HK-2 (cell line): ENCODE results near the gene CDHR2.
"Not testable (repeated sequence)": the region's sequence is repeated elsewhere in the genome, so short reads cannot be mapped to it uniquely, and the experiment has no call there.

Experiments
- DNase-seq: peaks from one replicate; pipeline ENCODE4 v3.0.0-alpha.2; 2018; ENCODE audit not compliant: unreplicated experiment

CDHR2 gene

DNA sequence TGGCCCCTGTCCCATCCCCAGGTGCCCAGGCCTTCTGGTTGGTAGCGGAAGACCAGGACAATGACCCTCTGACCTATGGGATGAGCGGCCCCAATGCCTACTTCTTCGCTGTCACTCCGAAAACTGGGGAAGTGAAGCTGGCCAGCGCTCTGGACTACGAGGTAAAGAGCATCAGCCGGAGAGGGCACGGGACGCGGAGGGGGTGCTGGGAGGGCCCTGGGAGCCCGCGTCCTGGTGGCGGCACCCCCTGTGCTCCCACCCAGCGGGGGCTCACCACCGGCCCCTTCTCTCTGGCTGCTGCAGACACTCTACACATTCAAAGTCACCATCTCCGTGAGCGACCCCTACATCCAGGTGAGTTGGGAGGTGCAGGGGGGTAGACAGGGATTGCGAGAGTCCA, 19.5 kb downstream of the CDHR2 start:
- no peak for DNase-seq

DNA sequence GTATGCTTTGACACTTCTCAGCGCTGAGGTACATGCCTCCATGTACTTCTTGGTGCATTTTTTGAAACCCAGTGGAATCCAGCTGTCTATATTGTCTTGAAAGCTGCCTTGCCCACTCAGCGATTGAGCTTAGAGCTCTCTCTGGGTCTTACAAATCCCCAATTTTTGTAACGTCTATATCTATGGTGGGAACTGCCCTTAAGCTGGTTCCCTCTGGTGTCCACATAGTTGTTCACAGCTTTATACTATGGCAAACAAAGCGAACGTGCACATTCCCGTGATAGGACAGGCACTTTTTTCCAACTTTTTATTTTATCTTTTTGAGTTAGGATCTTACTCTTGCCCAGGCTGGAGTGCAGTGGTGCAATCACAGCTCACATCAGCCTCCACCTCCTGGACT, 20.9 kb downstream of the CDHR2 start:
- no peak for DNase-seq

DNA sequence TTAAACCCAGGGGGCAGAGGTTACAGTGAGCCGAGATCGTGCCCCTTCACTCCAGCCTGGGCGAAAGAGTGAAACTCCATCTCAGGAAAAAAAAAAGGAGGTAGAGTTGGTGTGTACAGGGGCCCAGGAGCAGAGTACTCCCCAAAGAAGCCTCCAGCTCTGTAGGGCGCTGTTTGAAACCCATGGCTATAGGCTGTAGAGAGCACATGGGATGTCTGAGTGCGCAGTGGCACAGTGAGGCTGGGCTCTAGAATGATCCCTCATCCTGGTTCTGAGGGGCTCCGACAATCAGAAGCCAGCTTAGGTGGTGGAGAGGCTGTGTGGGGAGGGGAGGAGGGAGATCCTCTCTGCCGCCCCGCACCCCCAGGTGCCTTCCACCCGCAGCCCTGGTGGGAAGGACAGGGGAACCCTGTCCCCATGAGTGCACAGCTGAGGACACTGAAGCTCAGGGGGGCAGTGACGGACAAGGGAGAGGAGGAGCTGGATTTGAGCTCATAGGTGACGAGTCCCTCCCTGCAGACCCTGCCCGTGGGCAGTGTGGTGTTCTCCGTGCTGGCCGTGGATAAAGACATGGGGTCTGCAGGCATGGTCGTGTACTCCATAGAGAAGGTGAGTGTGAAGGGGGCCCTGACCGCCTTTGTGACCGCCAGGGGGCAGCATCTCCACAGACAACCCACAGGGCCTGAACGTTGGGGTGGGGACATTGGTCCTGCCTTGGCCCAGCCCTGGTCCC, 24.6 kb downstream of the CDHR2 start:
- peak; percentile 59 for DNase-seq

DNA sequence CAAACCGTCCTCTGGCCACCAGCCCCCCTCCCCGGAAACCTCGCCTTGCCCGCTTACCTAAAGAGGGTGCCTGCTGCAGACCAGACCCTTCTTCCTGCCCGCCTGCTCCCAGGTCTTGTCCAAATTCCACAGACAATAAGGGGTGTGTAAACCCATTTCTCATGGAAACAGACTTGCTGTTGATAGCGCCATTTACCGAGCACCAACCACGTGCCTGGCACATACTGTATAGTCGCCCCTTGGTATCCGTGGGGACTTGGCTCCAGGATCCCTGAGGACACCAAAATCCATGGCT, 25.1 kb downstream of the CDHR2 start:
- DNase-seq, result no peak

DNA sequence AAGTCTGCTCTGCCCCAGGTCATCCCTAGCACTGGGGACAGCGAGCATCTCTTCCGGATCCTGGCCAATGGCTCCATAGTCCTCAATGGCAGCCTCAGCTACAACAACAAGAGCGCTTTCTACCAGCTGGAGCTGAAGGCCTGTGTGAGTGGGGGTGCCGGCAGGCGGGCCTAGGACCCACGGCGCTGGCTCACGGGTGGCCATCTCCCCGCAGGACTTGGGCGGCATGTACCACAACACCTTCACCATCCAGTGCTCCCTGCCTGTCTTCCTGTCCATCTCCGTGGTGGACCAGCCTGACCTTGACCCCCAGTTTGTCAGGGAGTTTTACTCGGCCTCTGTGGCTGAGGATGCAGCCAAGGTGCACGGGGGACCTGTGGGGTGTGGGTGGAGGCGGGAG, 25.9 kb downstream of the CDHR2 start:
- DNase-seq, result no peak

DNA sequence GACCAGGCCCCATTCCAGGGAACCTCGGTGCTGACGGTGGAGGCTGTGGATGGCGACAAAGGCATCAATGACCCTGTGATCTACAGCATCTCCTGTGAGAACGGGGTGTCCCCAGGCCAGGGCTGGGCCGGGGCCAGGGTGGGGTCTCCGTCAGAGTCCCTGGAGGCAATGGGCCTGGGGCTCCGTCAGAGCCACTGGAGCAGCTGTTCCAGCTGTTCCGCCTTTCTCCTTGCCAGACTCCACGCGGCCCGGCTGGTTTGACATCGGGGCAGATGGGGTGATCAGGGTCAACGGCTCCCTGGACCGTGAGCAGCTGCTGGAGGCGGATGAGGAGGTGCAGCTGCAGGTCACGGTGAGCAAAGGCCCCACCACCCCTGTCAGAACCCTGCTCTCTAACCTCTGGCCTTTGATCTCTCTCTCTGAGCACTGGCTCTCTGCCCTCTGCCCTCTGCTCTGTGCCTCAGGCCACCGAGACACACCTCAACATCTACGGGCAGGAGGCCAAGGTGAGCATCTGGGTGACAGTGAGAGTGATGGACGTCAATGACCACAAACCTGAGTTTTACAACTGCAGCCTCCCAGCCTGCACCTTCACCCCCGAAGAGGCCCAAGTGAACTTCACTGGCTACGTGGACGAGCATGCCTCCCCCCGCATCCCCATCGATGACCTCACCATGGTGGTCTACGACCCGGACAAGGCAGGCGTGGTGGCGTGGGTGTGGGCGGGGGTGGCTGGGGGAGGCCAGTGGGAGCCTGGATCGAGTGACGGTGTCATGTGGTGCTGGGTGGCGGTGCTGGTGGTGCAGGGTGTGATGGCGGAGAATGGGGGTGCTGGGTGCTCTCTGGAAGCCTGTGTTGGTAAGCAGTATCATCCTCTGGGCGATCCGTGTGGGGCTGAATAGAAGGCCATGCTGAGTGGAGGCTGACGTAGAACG, 26.6 kb downstream of the CDHR2 start:
- no peak for DNase-seq

DNA sequence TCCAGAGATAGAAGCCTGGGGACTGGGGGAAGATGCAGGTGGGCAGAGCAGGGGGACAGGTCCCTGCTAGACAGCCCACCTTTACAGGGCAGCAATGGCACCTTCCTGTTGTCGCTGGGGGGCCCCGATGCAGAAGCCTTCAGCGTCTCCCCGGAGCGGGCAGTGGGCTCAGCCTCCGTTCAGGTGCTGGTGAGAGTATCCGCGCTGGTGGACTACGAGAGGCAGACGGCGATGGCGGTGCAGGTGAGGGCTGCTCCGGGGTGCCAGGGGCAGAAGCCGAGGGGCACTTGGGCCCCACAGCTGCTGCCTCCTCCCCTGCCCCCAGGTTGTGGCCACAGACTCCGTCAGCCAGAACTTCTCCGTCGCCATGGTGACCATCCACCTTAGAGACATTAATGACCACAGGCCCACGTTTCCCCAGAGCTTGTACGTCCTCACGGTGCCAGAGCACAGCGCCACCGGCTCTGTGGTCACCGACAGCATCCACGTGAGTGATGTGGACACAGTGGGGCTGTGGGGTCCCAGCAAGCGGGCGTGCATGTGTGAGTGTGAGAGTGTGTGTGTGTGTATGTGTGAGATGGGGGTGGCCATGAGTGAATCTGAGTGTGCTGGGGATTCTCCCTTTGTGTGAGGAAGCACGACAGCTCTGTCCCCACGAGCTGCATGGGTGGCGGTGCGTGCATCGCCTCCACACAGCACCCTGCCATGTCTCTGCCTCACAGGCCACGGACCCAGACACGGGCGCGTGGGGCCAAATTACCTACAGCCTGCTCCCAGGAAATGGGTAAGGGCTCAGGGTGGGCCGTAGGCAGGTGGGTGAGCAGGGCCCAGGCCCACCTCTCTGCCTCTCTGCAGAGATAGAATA, 28.4 kb downstream of the CDHR2 start:
- no peak for DNase-seq

DNA sequence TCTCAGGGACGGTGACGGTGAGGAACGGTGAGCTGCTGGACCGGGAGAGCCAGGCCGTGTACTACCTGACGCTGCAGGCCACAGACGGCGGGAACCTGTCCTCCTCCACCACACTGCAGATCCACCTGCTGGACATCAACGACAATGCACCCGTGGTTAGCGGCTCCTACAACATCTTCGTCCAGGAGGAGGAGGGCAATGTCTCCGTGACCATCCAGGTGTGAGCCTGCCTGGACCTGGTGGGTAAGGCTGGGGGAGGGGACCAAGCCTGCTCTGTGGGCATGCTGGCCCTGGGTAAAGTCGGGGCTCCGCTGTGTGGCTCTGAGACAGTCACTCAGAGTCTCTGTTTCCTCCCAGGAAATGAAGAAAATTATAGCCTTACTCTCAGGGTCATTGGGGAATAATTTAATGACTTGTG, 29.3 kb downstream of the CDHR2 start:
- no peak for DNase-seq

DNA sequence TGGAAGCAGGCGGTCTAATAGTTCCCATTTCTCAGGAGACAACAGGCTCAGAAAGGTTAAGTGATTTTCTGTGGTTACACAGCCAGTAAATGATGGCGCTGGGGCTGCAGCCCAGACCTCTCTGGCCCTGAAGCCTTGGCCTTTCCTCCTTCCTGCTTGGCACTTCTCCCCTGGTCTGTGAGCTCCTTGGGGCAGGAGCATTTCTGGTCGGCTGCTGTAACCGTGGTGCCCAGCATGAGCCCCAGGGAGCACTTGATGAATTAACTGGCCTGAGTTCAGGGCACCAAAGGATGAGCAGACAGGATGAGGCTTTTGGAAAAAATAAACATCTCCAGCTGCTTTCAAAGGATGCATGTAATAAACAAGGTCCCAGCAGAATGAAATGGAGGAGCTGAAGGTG, 30.2 kb downstream of the CDHR2 start:
- DNase-seq, result no peak

DNA sequence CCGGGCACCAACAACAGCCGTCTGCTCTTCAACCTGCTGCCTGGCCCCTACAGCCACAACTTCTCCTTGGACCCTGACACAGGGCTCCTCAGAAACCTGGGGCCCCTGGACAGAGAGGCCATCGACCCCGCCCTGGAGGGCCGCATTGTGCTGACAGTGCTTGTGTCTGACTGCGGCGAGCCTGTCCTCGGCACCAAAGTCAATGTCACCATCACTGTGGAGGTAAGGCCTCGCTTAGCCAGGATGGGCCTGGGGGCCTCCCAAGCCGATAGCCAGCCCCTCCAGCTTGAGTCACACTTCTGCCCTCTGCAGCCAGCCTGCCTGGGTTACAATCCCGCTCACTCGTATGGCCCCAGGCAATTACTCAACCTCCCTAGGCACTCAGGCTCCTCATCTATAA, 32.2 kb downstream of the CDHR2 start:
- DNase-seq, result no peak

DNA sequence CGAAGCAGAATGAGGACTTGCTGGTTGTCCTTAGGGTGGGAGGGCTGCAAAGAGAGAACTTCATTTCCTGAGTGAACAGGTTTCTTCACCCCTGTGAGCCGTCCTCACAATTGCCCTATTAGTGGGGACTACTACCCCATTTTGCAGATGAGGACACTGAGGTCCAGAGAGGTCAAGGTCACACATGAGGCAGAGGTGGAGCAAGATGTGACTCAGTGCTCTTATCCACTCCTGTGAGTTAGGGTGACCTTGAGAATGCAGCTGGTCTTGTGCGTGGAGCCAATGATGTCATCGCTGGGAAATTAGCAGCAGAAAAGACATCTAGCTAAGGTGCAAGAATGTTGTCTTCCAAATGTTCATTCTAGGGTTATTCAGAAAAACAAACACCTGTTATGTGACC, 33.9 kb downstream of the CDHR2 start:
- DNase-seq, result no peak

DNA sequence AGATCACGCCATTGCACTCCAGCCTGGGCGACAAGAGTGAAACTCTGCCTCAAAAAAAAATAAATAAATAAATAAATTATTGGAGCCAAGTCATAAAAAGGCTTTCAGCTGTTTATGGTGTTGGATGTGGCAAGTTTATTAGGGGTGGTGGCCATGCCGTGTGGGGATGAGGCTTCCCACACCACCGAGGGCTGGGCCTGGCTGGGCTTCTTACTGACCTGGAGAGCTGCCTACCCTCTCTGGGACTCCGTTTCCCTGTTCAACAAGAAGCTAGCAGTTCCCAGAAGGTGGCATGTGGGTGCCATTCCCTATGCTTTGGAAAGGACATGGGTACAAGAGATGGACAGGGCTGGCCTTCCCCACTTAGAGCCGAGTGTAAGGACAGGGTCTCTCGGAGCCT, 38.3 kb downstream of the CDHR2 start:
- DNase-seq, result no peak

DNA sequence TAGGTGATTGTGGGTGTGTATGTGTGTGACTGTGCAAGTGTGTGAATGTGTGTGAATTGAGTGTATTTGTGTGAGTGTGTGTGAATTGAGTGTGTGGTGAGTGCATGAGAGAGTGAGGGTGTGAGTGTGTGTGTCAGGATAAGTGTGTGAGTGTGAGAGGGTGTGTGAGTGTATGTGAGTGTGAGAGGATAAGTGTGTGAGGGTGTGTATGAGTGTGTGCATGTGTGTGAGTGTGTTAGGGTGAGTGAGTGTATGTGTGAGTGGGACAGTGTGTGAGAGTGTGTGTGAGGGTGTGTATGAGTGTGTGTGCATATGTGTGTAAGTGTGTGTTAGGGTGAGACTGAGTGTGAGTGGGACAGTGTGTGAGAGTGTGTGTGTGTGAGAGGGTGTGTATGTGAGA, 39.2 kb downstream of the CDHR2 start:
- no peak for DNase-seq

DNA sequence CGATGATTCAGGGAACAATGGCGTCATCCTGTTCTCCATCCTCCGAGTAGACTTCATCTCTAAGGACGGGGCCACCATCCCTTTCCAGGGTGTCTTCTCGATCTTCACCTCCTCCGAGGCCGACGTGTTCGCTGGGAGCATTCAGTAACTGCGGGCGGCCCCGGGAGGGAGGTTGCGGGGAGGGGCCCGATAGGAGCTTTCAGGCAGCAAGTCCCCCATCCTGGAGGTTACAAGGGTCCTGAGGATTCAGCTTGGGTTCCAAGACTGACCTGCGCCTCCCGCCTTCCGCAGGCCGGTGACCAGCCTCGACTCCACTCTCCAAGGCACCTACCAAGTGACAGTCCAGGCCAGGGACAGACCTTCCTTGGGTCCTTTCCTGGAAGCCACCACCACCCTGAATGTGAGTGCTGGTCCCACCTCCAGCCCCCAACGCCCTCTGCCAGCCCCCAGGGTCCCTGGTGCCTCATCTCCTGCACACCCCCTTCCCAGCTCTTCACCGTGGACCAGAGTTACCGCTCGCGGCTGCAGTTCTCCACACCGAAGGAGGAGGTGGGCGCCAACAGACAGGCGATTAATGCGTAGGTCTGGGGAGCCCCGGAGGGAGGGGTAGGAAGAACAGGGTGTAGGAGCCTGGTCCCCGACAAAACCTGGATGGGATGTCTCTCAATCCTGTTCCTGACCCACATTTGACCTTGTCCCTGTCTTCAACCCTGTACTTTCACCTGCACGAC, 40.1 kb downstream of the CDHR2 start:
- no peak for DNase-seq

DNA sequence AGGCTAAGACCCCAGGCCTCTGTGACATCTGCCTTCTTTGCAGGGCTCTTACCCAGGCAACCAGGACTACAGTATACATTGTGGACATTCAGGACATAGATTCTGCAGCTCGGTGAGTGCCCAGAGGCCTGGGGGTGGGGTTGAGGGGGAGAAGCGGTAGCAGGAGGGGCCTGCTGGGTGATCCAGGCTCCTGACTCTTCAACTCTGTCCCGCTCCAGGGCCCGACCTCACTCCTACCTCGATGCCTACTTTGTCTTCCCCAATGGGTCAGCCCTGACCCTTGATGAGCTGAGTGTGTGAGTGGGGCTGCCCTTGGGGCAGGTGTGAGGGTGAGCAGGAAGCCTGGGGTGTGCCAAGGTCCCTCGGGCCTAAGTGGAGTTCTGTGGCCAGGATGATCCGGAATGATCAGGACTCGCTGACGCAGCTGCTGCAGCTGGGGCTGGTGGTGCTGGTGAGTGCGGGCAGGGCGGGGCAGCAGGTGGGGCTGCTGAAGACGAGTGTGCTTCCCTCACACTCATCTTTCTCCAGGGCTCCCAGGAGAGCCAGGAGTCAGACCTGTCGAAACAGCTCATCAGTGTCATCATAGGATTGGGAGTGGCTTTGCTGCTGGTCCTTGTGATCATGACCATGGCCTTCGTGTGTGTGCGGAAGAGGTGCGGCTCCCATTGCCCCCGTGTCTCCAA, 41.0 kb downstream of the CDHR2 start:
- DNase-seq, result no peak

DNA sequence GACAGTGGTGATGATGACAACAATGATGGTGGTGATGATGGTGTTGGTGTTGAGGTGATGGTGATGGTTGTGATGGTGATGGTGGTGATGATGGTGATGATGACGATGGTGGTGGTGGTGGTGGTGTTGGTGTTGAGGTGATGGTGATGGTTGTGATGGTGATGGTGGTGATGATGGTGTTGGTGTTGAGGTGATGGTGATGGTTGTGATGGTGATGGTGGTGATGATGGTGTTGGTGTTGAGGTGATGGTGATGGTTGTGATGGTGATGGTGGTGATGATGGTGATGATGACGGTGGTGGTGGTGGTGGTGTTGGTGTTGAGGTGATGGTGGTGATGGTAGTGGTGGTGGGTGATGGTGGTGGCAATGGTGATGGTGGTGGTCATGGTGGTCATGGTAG, 42.5 kb downstream of the CDHR2 start:
- not testable (repeated sequence) for DNase-seq

DNA sequence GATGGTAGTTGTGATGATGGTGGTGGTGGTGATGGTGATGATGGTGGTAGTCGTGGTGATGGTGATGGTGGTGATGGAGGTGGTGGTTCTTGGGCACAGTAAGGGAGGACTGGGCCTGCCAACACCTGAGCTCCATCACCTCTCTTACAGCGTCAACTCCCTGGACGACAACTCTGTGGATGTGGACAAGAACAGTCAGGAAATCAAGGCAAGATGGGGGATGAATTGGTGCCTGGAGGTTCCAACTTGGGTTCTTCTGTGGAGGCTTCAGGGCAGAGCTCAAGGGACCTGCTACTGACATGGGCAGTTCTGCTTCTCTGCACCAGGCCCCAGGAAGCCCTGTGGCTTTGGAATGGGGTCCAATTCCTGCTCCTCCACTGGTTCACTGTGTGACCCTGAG, 43.4 kb downstream of the CDHR2 start:
- no peak for DNase-seq

DNA sequence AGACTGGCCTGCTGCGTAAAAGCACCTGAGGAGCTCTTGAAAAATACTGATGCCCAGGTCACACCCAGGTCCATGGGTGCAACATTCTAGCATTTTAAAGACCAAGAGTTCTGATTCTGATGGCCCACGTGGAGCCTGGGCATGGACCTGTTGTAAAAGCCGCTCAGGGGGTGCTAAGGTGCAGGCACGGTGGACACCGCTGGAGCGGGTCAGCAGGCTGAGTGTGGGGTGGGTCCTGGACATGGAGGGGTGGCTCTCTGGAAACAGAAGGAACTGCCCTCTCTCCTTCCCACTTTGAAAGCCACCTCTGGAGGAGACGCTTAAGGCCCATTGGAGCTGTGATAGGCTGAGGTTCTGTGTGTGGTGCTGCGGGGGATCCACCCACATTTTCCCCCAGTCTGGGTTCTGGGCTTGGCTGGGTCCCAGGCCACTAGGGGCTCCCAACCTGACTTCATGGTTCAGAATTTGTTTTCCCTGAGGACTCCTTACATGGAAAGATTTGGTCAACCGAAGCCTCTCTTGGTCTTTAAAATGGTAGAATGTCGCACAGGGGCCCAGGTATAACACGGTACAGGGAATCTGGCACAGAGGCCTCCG, 44.2 kb downstream of the CDHR2 start:
- no peak for DNase-seq

DNA sequence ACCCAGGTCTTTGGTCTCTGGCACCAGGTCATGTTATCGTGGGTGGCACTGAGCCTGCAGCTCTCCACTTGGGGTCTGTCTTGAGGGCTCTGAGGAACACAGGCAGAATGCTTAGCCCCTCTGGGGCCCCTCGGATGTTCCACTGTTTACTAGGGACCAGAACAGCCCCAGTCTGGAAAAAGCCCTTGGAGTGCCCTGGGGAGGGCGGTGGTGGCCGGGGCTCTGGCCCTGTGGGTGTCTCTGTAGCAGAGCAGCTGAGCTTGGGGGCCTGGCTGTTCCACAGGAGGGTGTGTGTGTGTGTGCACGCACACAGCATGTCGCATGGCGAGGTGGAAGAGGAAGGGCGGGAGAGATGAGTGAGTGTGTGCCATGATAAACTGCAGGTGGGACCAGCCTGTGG, 45.4 kb downstream of the CDHR2 start:
- DNase-seq, result no peak

DNA sequence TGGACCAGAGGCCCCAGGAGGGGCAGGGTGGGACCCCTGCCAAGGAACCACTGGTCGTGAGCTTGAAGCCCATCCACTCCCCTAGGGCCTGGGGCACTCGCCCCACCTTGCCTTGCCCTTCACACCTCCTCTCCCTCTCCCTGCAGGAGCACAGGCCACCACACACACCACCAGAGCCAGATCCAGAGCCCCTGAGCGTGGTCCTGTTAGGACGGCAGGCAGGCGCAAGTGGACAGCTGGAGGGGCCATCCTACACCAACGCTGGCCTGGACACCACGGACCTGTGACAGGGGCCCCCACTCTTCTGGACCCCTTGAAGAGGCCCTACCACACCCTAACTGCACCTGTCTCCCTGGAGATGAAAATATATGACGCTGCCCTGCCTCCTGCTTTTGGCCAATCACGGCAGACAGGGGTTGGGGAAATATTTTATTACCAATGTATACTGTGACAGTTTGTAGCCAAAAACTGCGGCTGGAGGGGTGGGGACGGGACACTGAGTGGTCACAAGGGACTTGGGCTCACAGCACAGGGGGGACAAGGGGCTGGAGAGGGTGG, 46.3 kb downstream of the CDHR2 start:
- DNase-seq, result no peak
